NCI-H748 (cell line): ENCODE results near the gene NECAB3.

Source experiments
- DNase-seq: peaks from one replicate; lab custom pipeline; 2025; ENCODE audit not compliant: unreplicated experiment; lab: John Stamatoyannopoulos, UW

The NECAB3 gene

DNA sequence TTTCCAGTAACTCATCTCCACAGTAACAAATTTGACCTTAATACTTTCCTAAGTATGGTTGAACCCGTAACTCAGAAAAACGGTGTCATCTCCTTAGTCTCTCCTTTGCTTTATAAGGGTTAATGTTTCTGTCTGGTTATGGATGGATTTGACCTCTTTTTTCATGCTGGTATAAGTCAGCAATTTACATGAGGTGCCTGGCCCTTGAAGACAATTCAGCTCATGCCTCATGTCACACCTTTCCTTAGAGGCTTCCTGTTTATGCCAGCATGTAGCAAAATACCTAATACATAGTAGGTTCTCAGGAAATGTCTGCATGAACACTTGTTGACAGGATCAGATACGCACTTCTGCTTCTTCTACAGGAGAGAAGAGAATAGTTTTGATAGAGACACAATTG, 49.8 kb downstream of the NECAB3 start:
- no peak for DNase-seq

DNA sequence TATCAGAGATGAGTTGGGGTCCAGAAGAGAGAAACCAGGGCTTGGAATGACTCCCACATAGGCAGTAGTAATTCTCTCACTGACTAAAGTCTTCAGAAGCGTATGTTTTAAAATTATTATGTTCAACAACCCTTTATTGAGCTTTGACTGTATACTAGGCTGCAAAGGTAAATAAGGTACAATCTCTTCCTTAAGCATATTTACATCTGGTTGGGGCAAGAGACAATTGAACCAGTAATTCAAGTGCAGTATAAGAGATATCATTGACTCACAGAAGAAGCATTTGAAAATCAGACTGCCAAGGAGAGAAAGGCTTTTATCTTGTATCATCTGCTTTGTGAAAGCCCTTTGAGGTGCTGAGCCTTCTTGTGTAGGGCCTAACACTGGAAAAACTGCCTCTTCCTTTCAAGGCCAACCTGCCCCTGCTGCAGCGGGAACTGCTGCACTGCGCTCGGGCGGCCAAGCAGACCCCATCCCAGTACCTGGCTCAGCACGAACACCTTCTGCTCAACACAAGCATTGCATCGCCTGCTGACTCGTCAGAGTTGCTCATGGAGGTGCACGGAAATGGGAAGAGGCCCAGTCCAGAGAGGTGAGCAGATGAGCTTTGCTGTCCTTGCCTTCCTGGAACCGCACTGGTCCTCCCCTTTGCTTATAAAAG, 51.4 kb downstream of the NECAB3 start:
- DNase-seq, result no peak

DNA sequence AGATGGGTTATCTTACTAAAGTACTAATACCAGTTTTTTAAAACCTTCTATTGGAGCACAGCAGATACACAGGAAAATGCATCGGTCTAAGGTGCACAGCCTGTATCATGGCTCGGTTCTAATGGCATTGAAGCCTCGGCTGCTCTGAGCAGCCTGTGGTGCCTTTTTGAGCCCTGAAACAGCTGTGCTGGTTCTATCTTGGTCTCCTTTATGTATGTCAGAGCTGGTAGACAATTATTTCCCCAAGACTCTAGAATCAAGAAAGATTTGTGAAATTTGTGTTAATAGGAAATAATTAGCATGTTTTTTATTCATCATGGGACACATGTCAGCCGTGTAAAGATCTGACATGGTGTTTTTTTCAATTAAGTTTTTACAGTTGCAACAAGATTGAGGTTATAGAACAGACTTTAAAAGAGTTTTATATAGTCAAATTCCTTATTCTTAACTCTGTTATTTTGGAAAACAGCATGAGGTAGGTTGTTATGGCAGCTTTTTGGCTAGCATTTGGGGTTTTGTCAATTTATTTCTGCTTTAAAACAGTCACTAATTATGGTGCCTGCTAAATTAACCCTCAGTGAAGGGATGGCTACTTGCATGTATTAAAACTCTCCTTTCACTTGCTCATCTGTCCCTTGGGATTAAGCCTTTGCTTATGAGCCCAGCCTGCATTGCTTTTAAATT, 52.4 kb downstream of the NECAB3 start:
- DNase-seq, result no peak

DNA sequence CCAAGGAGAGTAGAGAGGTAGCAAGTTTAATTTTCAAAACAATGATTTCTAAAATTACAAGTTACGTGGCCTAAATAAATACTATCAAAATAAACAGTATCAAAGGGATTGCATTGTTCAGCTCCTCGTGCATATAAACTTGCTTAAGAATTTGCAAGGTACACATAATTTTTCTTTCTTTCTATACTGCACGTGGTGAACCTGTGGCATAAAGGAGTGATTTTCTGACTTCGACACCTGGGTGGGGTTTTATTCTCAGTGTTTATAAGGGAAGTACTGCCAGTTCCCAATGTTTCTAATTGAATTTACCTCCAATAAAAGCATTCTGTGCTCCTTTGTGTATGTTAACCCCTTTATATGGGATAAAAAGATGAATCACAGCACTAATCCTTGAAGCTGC, 62.2 kb downstream of the NECAB3 start:
- no peak for DNase-seq

DNA sequence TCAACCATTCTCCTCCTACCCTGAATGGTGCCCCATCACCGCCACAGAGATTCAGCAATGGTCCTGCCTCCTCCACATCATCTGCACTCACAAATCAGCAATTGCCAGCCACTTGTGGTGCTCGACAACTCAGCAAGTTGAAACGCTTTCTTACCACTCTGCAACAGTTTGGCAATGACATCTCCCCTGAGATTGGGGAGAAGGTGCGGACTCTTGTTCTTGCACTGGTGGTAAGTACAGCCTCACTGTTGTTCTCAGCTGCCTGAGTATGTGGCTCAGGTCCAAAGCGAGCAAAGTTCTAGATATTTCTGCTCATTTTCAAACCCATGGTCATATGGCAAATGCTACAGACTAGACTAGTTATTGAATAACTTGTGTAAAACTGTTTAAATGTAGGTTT, 63.1 kb downstream of the NECAB3 start:
- no peak for DNase-seq

DNA sequence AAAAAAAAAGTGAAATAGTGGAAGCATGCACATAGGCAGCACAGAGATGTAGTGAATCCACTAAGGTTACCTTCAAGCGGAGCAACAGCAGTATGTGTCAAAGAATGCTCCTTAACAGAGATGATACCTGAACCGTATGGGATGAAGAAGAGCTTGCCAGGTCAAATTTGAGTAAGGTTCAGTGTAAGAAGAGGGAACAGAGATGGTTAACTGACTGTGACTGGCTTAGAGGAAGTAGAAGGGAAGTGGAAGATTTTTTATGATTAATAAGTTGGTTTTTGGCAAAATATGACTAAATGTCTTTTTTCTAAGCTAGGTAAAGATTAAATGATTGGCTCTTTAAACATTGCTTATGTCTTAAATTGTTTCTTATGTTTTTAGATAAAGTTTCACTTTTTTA, 64.7 kb downstream of the NECAB3 start:
- no peak for DNase-seq
